HepG2 (cell line): ENCODE results near the gene PDE8B.

Experiments used
- AFF4 ChIP-seq: sonication (generic); formaldehyde crosslinking; IDR thresholded peaks from 2 replicates; pipeline ENCODE4 v1.4.0; 2020; ENCODE audit warnings: missing genetic modification reagents
- ATF1 ChIP-seq: IDR thresholded peaks from 2 replicates; pipeline ENCODE4 v1.6.1; 2016; ENCODE audit warnings: mild to moderate bottlenecking, control low read depth
- KDM2A ChIP-seq: sonication (generic); formaldehyde crosslinking; IDR thresholded peaks from 2 replicates; pipeline ENCODE4 v1.4.0; 2020; ENCODE audit warnings: low read depth, missing genetic modification reagents, borderline replicate concordance
- KDM4B ChIP-seq: sonication (generic); formaldehyde crosslinking; IDR thresholded peaks from 2 replicates; pipeline ENCODE4 v1.4.0; 2020; ENCODE audit warnings: missing genetic modification reagents
- POLR2A ChIP-seq, 2 experiments: IDR thresholded peaks; 2 replicates each; pipeline ENCODE4 v1.6.1; 2011; ENCODE audit warnings: low read depth in 2 of 2, low read length in 2 of 2, mild to moderate bottlenecking in 1 of 2, moderate library complexity in 1 of 2; ENCODE audit not compliant: insufficient read depth in 1 of 2
- SRY ChIP-seq: sonication (generic); formaldehyde crosslinking; IDR thresholded peaks from 2 replicates; pipeline ENCODE4 v1.8.0; 2022; ENCODE audit warnings: mild to moderate bottlenecking, missing genetic modification reagents
- SUZ12 ChIP-seq: fragments of 150-350 bp; IDR thresholded peaks from 2 replicates; pipeline ENCODE4 v1.6.1; 2014; ENCODE audit warnings: low read depth, low read length
- ZFP91 ChIP-seq: sonication (generic); formaldehyde crosslinking; IDR thresholded peaks from 2 replicates; pipeline ENCODE4 v1.9.0; 2022; ENCODE audit warnings: missing genetic modification reagents, mild to moderate bottlenecking, borderline replicate concordance
- ZNF138 ChIP-seq: sonication (generic); formaldehyde crosslinking; IDR thresholded peaks from 2 replicates; pipeline ENCODE4 v1.5.0; 2020; ENCODE audit warnings: mild to moderate bottlenecking, low read depth, missing genetic modification reagents
- ZNF318 ChIP-seq: sonication (generic); formaldehyde crosslinking; IDR thresholded peaks from 2 replicates; pipeline ENCODE4 v1.4.0; 2020; ENCODE audit warnings: mild to moderate bottlenecking, missing genetic modification reagents
- TF ChIP-seq, protein P1 (sequence below): IDR thresholded peaks from 2 replicates; pipeline ENCODE4 v1.6.1; 2012; ENCODE audit warnings: low read length, improper control_type of control experiment
- TF ChIP-seq, protein P2 (sequence below): sonication (generic); formaldehyde crosslinking; IDR thresholded peaks from 2 replicates; pipeline ENCODE4 v1.5.1; 2020; ENCODE audit warnings: missing genetic modification reagents, mild to moderate bottlenecking, borderline replicate concordance

DNA sequence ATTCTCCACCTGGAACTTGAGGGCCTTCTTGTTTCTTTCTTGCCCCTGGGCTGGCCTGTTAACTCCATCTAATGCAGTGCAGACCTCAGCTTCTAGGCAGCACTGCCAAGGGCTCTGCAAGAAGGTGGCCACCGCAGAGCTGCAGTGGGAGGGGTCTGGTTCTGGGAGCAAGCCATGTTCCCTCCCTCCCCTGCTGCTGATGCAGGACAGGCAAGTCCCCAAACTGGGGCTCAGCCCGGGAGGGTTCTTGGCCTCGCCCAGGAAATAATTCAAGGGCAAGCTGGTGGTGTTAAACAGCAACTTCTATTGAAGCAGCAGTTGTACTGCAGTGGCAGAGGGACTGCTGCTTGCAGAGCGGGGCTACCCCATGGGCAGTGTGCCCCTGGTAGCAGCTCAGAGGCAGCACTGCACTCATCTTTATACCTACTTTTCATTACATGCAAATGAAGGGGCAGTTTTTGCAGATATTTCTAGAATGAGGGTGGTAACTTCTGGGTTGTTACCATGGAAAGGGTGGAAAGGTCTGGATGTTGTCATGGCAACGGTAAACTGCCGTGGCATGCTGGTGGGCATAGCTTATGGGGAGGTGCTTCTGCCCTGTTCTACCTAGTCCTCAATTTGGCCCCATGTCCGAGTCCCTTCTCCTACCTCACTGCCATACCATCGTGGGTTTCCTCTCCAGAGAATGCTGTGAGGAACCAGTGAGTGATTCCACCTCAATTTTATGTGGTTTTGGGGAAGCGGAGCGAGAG, 199.6 kb downstream of the PDE8B start:
- no peak for TF ChIP-seq SUZ12
- no peak for TF ChIP-seq POLR2A (IDR thresholded peaks at IDR 0.05; ENCODE audit: insufficient read depth in 1 of 2, low read depth in 2 of 2, low read length in 2 of 2)
- TF ChIP-seq, protein P1, sequence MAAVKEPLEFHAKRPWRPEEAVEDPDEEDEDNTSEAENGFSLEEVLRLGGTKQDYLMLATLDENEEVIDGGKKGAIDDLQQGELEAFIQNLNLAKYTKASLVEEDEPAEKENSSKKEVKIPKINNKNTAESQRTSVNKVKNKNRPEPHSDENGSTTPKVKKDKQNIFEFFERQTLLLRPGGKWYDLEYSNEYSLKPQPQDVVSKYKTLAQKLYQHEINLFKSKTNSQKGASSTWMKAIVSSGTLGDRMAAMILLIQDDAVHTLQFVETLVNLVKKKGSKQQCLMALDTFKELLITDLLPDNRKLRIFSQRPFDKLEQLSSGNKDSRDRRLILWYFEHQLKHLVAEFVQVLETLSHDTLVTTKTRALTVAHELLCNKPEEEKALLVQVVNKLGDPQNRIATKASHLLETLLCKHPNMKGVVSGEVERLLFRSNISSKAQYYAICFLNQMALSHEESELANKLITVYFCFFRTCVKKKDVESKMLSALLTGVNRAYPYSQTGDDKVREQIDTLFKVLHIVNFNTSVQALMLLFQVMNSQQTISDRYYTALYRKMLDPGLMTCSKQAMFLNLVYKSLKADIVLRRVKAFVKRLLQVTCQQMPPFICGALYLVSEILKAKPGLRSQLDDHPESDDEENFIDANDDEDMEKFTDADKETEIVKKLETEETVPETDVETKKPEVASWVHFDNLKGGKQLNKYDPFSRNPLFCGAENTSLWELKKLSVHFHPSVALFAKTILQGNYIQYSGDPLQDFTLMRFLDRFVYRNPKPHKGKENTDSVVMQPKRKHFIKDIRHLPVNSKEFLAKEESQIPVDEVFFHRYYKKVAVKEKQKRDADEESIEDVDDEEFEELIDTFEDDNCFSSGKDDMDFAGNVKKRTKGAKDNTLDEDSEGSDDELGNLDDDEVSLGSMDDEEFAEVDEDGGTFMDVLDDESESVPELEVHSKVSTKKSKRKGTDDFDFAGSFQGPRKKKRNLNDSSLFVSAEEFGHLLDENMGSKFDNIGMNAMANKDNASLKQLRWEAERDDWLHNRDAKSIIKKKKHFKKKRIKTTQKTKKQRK: no peak
- no peak for TF ChIP-seq ATF1
- TF ChIP-seq KDM2A (CRISPR knock-in tag): no peak
- TF ChIP-seq ZFP91 (CRISPR knock-in tag): no peak
- TF ChIP-seq, protein P2, sequence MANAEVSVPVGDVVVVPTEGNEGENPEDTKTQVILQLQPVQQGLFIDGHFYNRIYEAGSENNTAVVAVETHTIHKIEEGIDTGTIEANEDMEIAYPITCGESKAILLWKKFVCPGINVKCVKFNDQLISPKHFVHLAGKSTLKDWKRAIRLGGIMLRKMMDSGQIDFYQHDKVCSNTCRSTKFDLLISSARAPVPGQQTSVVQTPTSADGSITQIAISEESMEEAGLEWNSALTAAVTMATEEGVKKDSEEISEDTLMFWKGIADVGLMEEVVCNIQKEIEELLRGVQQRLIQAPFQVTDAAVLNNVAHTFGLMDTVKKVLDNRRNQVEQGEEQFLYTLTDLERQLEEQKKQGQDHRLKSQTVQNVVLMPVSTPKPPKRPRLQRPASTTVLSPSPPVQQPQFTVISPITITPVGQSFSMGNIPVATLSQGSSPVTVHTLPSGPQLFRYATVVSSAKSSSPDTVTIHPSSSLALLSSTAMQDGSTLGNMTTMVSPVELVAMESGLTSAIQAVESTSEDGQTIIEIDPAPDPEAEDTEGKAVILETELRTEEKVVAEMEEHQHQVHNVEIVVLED (CRISPR knock-in tag): no peak
- no peak for TF ChIP-seq AFF4
- no peak for TF ChIP-seq SRY (CRISPR knock-in tag)
- TF ChIP-seq ZNF318 (CRISPR knock-in tag): no peak
- TF ChIP-seq KDM4B: no peak
- TF ChIP-seq ZNF138 (CRISPR knock-in tag): no peak
